Measurements from ENCODE around the gene CUL4B.
"Not testable (repeated sequence)": the region's sequence is repeated elsewhere in the genome, so short reads cannot be mapped to it uniquely, and the experiment has no call there.

CUL4B gene

GRCh38 chrX:120559804-120560203 is 958 bp downstream of the CUL4B start:
- no peak for DNase-seq (ENCODE audit: low spot score in 2 of 2)
- peaks cover 42% of the 10 kb centered on the region for H3K36me3 Mint-ChIP-seq

DNA sequence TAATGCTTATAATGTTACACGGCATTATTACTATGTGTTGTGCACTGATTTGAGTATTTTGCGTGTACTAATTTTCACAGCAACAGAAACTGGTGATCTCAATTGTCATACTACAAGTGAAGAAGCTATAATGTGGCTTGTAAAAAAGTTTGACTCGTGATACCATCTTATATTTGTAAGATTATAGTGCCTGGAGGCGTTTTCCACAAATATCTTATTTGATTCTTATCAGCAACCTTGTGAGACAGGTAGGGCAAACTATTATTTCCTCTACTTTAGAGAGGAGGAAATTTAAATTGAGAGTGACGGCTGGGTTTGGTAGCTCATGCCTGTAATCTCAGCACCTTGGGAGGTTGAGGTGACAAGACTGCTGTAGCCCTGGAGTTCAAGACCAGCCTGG is 4.5 kb downstream of the CUL4B start:
- Mint-ChIP-seq H3K36me3 (peaks cover 56% of the 10 kb centered on the region), H3K27ac (no peak overlapping the region), H3K4me1 (no peaks in the 10 kb centered on the region), H3K9me3 (no peaks in the 10 kb centered on the region), H3K4me3 (no peak overlapping the region)
- no peak for ATAC-seq
- DNase-seq (ENCODE audit: low spot score in 2 of 2), result no peak

More at GRCh38 chrX:120559804-120560203, 958 bp downstream of the CUL4B start:
- Mint-ChIP-seq H3K4me1 (peaks cover 7% of the 10 kb centered on the region), H3K4me3 (peak overlapping the region; percentile 96), H3K9me3 (no peaks in the 10 kb centered on the region), H3K27ac (peak overlapping the region; percentile 95)
- ATAC-seq, result no peak

GRCh38 chrX:120549483-120550452 is 11.0 kb downstream of the CUL4B start:
- peak overlapping the region; percentile 32 for H3K27ac Mint-ChIP-seq
- peak; percentile 100 for ATAC-seq
- no peak for DNase-seq (ENCODE audit: low spot score in 2 of 2)
- H3K4me1 Mint-ChIP-seq, result peaks cover 11% of the 10 kb centered on the region
- H3K9me3 Mint-ChIP-seq, result no peaks in the 10 kb centered on the region
- peak overlapping the region; percentile 4 for H3K4me3 Mint-ChIP-seq
- H3K36me3 Mint-ChIP-seq, result peaks cover 46% of the 10 kb centered on the region

GRCh38 chrX:120536061-120536460 is 24.7 kb downstream of the CUL4B start:
- no peaks in the 10 kb centered on the region for H3K9me3 Mint-ChIP-seq
- no peaks in the 10 kb centered on the region for H3K4me1 Mint-ChIP-seq
- H3K36me3 Mint-ChIP-seq, result peaks cover 89% of the 10 kb centered on the region
- H3K27ac Mint-ChIP-seq, result no peak overlapping the region
- no peak overlapping the region for H3K4me3 Mint-ChIP-seq
- no peak for DNase-seq (ENCODE audit: low spot score in 2 of 2)
- no peak for ATAC-seq

- Mint-ChIP-seq H3K27ac (peak overlapping the region; percentile 61), H3K9me3 (no peaks in the 10 kb centered on the region), H3K4me1 (no peaks in the 10 kb centered on the region), H3K4me3 (no peak overlapping the region), H3K36me3 (peaks cover 92% of the 10 kb centered on the region)
- ATAC-seq (no peak), DNase-seq (ENCODE audit: low spot score in 2 of 2) (no peak)
Measured at GRCh38 chrX:120534413-120535205, 26.2 kb downstream of the CUL4B start.

GRCh38 chrX:120522820-120523219 is 37.9 kb downstream of the CUL4B start:
- Mint-ChIP-seq H3K27ac (no peak overlapping the region), H3K9me3 (no peaks in the 10 kb centered on the region), H3K36me3 (peaks cover 26% of the 10 kb centered on the region), H3K4me3 (no peak overlapping the region), H3K4me1 (no peaks in the 10 kb centered on the region)
- ATAC-seq (no peak), DNase-seq (ENCODE audit: low spot score in 2 of 2) (no peak)

DNA sequence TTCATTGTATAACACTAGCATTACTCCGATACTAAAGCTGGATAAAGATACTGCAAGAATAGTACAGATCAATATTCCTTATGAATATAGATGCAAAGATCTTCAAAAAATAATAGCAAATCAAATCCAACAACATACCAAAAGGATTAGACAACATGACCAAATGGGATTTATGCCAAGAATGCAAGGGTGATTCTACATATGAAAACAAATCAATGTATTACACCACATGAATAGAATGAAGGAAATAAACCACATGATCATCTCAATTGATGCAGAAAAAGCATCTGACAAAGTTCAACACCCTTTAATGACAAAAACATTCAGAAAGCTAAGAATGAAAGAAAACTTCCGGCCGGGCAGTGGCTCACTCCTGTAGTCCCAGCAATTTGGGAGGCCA is 42.8 kb downstream of the CUL4B start:
- H3K27ac Mint-ChIP-seq, result no peak overlapping the region
- no peak overlapping the region for H3K4me3 Mint-ChIP-seq
- no peaks in the 10 kb centered on the region for H3K4me1 Mint-ChIP-seq
- no peak for DNase-seq (ENCODE audit: low spot score in 2 of 2)
- ATAC-seq, result no peak
- peaks cover 4% of the 10 kb centered on the region for H3K36me3 Mint-ChIP-seq
- no peaks in the 10 kb centered on the region for H3K9me3 Mint-ChIP-seq

DNA sequence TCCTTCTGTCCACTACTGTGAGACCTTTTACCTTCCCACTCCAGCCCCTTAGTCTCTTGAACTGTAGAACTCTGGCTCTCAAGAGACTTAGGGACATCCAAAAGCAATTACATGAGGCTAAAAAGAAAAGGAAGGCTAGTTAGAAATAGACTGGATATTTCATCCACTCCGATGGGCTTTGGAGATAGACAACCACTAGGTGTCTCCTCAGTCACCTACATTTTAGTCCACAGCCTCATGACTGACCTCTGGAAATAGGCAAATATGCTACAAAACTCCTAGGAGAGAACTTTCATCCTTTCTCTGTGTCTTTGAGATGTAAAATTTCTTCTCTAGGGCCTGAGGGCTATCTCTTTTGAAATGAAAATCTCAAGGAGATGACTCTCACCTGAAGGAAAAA is 46.5 kb downstream of the CUL4B start:
- Mint-ChIP-seq H3K9me3 (no peaks in the 10 kb centered on the region), H3K36me3 (peaks cover 4% of the 10 kb centered on the region), H3K27ac (no peak overlapping the region), H3K4me3 (no peak overlapping the region), H3K4me1 (no peaks in the 10 kb centered on the region)
- ATAC-seq, result no peak
- no peak for DNase-seq (ENCODE audit: low spot score in 2 of 2)

DNA sequence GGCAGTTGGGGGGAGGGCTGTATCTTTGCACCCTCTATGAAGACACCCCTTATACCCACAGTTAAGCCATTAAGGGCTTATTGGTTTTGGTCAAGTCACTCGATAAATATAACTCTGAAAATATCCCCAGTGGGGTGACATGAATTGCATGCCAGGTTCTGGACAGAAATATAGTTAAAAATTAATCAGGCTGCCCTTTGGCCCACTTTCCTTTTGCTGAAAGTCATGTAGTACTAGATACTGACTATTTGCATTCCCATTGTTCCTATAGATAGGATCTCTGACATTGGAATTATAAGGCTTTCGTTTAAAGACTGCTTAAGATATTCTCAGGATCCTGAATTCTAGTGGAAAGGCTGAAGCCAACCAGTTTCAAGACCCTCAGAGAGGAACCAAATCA is 48.1 kb downstream of the CUL4B start:
- Mint-ChIP-seq H3K4me3 (no peak overlapping the region), H3K36me3 (no peaks in the 10 kb centered on the region)

GRCh38 chrX:120512222-120512621 is 48.5 kb downstream of the CUL4B start:
- no peaks in the 10 kb centered on the region for H3K4me1 Mint-ChIP-seq
- no peaks in the 10 kb centered on the region for H3K36me3 Mint-ChIP-seq
- no peaks in the 10 kb centered on the region for H3K9me3 Mint-ChIP-seq
- no peak overlapping the region for H3K27ac Mint-ChIP-seq
- no peak for ATAC-seq
- no peak for DNase-seq (ENCODE audit: low spot score in 2 of 2)
- no peak overlapping the region for H3K4me3 Mint-ChIP-seq

More for the DNA sequence above, 48.1 kb downstream of the CUL4B start:
- DNase-seq (ENCODE audit: low spot score in 2 of 2) (no peak), ATAC-seq (no peak)
- Mint-ChIP-seq H3K9me3 (no peaks in the 10 kb centered on the region), H3K4me1 (no peaks in the 10 kb centered on the region), H3K27ac (no peak overlapping the region)

DNA sequence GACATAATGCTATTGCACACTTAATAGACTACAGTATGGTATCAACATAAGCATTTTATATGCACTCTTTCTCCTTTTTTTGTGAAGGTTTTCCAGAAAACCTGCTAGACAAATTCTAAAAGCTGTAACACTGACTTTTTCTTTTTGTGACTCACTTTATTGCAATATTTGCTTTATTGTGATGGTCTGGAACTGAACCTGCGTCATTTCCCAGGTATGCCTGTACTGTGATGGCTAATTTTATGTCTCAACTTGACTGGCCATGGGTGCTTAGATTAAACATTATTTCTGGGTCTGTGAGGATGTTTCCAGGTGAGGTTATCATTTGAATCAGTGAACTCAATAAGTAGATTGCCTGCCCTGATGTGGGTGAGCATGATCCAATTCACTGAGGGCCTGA is 56.2 kb downstream of the CUL4B start:
- H3K4me1 Mint-ChIP-seq, result no peaks in the 10 kb centered on the region
- no peak overlapping the region for H3K4me3 Mint-ChIP-seq
- H3K9me3 Mint-ChIP-seq, result no peaks in the 10 kb centered on the region
- H3K27ac Mint-ChIP-seq, result no peak overlapping the region
- DNase-seq (ENCODE audit: low spot score in 2 of 2) (no peak), ATAC-seq (no peak)
- H3K36me3 Mint-ChIP-seq, result no peaks in the 10 kb centered on the region

DNA sequence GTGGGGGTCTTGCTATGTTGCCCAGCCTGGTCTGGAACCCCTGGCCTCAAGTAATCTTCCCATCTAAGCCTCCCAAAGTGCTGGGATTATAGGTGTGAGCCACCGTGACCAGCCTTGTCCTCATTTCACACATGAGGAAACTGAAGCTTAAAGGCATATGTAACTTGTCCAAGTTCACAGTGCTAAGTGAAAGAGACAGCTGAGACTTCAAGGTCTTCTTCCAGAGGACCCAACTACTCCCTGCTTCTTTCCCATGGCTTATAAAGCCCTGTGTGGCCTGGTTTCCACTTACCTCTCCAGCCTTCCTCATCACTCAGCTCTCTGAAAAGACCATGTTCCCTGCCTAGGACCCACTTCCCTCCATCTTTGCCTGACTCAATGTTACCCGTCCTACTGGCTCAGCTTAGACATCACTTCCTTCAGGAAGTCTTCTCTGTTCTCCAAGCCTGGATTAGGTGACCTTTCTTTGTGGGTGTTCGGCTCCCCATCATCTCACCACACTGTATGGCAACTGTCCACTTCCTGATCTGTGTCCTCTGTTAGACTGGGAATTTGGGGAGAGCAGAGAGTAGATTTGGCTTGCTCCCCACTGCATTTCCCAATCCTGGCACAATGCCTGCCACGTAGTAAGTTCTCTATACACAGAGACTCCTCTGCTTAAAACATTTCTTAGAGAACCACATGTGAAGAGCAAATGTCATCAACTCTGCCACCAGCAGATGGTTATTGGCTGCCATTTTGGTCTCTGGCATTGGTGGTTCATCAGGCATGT is 61.3 kb downstream of the CUL4B start:
- Mint-ChIP-seq H3K36me3 (peaks cover 9% of the 10 kb centered on the region), H3K4me3 (no peak overlapping the region), H3K27ac (peak overlapping the region; percentile 20), H3K4me1 (peaks cover 7% of the 10 kb centered on the region), H3K9me3 (no peaks in the 10 kb centered on the region)
- DNase-seq (ENCODE audit: low spot score in 2 of 2), result no peak
- no peak for ATAC-seq

- not testable (repeated sequence) for H3K36me3 Mint-ChIP-seq; ATAC-seq; H3K9me3 Mint-ChIP-seq; H3K4me3 Mint-ChIP-seq; H3K27ac Mint-ChIP-seq; H3K4me1 Mint-ChIP-seq; DNase-seq (ENCODE audit: low spot score in 2 of 2)
Measured at GRCh38 chrX:120490119-120490518, 70.6 kb downstream of the CUL4B start.

DNA sequence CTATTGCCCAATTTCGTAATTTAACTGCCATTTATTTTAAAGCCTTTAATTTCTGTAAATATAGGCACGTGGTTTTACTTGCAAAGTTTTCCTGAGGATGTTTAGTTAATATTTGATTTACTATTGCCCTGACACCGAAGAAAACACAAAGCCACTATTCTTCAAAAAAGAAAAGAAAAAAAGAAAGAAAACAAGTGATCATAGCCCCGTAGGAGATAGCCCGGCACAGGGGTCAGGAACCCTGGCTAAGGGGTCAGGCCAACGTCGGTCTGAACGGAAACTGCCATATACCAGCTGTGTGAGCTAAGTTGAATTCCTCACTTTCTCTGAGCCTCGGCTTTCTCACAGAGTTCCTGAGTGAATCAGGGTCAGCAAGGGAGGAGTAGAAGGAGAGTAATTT is 74.0 kb downstream of the CUL4B start:
- Mint-ChIP-seq H3K4me3 (no peak overlapping the region), H3K36me3 (no peaks in the 10 kb centered on the region)
- DNase-seq (ENCODE audit: low spot score in 2 of 2), result no peak

More for the DNA sequence above, 74.0 kb downstream of the CUL4B start:
- no peak for ATAC-seq
- peaks cover 8% of the 10 kb centered on the region for H3K4me1 Mint-ChIP-seq
- no peaks in the 10 kb centered on the region for H3K9me3 Mint-ChIP-seq
- H3K27ac Mint-ChIP-seq, result no peak overlapping the region

Data from stimulated activated effector memory CD8-positive, alpha-beta T cell treated with anti-CD3 and anti-CD28 coated beads, Interleukin-12 subunit alpha, Interleukin-12 subunit beta, amount 100 ng/mL, for 72 hours (primary cell).